H1 (cell line): ENCODE measurements around the gene CD48.

ENCODE experiments used
- CHD2 ChIP-seq: IDR thresholded peaks from 2 replicates; pipeline ENCODE4 v1.6.1; 2012; ENCODE audit warnings: low read length, improper control_type of control experiment
- EZH2 ChIP-seq: fragments of 200-600 bp; sonication (generic); IDR thresholded peaks from 2 replicates; pipeline ENCODE4 v1.7.1; 2012; ENCODE audit warnings: low read depth, mild to moderate bottlenecking, moderate library complexity, low read length, inconsistent platforms; ENCODE audit not compliant: severe bottlenecking
- POLR2A ChIP-seq, 2 experiments: IDR thresholded peaks; 1 replicate in 1 of 2; 2 replicates in 1 of 2; pipeline ENCODE4 v1.6.1; 2011; ENCODE audit warnings: low read depth in 2 of 2, low read length in 2 of 2, mild to moderate bottlenecking in 2 of 2; ENCODE audit errors: control extremely low read depth in 1 of 2
- RBBP5 ChIP-seq: IDR thresholded peaks from 2 replicates; pipeline ENCODE4 v1.7.1; 2012; ENCODE audit warnings: low read depth, mild to moderate bottlenecking, inconsistent platforms, low read length, moderate library complexity, borderline replicate concordance
- SIN3A ChIP-seq, 2 experiments: IDR thresholded peaks in 1 of 2; conservative IDR thresholded peaks in 1 of 2; 2 replicates each; pipeline ENCODE4 v1.6.1; 2011 to 2012; ENCODE audit warnings: low read length in 2 of 2, improper control_type of control experiment in 1 of 2, low read depth in 1 of 2, mild to moderate bottlenecking in 1 of 2
- TAF1 ChIP-seq: IDR thresholded peaks from 2 replicates; pipeline ENCODE4 v1.6.1; 2011; ENCODE audit warnings: mild to moderate bottlenecking, low read depth, low read length
- ZNF274 ChIP-seq: IDR thresholded peaks from 2 replicates; pipeline ENCODE4 v1.7.0; 2012; ENCODE audit warnings: low read length, borderline replicate concordance; ENCODE audit errors: extremely low read depth
- TF ChIP-seq, protein P1 (sequence below), 3 experiments: IDR thresholded peaks; 1 replicate in 2 of 3; 2 replicates in 1 of 3; pipeline versions ENCODE4 v1.5.1 to v1.6.1; 2011; ENCODE audit warnings: low read length in 3 of 3, mild to moderate bottlenecking in 3 of 3, inconsistent platforms in 2 of 3, low read depth in 1 of 3, moderate library complexity in 1 of 3; ENCODE audit not compliant: insufficient read depth in 1 of 3; ENCODE audit errors: control extremely low read depth in 1 of 3
- TF ChIP-seq, protein P2 (sequence below): IDR thresholded peaks from 2 replicates; pipeline ENCODE4 v1.6.1; 2012; ENCODE audit warnings: inconsistent platforms

DNA sequence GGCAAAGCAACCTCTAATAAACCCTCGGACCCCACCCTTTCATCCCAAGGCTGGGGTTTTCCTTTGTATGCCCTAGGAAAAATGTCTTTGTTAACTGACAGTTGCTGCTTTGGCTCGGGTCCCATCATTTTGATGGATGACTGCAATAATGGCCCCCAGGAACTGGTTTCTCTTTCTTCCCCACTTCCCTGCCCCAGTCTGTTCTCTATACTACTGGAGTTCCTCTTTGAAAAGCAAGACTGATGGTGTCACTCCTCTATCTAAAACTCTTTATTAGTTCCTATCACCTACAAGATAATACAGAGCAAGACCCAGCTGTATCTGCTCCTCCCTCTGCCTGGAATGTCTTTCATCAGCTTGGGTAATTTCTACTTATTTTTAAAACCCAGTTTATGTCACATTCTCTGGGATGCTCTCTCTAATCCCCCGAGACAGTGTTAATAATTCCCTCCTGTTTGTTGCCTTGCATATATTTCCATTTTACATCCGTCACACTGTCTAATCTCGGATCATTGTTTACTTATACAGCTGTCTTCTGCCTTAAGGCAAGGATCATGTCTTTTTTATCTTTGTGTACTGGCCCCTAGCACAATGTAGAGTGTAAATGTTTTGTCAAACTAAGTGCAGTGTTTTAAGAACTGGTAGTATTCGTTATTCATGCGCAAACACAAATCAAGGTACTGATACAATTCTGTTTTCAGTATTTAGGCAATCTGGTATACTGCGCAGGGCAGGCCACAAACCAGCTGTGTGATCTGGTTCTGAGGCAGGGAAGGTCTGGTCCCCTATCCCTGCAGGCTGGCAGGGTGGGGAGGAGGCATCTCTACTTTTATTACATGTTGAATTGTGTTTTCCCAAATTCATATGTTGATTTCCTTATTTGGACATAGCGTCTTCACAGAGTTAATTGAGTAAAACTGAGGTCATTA is 80.8 kb downstream of the CD48 start:
- TF ChIP-seq EZH2 (no peak), ZNF274 (no peak), CHD2 (no peak), SIN3A (conservative IDR thresholded peaks at IDR 0.05 in 1 of 2, IDR thresholded peaks at IDR 0.05 in 1 of 2; ENCODE audit: low read depth in 1 of 2, low read length in 2 of 2) (no peak), TAF1 (no peak), POLR2A (IDR thresholded peaks at IDR 0.05; ENCODE audit: control extremely low read depth in 1 of 2, low read depth in 2 of 2, low read length in 2 of 2) (no peak), RBBP5 (no peak)
- TF ChIP-seq, protein P1, sequence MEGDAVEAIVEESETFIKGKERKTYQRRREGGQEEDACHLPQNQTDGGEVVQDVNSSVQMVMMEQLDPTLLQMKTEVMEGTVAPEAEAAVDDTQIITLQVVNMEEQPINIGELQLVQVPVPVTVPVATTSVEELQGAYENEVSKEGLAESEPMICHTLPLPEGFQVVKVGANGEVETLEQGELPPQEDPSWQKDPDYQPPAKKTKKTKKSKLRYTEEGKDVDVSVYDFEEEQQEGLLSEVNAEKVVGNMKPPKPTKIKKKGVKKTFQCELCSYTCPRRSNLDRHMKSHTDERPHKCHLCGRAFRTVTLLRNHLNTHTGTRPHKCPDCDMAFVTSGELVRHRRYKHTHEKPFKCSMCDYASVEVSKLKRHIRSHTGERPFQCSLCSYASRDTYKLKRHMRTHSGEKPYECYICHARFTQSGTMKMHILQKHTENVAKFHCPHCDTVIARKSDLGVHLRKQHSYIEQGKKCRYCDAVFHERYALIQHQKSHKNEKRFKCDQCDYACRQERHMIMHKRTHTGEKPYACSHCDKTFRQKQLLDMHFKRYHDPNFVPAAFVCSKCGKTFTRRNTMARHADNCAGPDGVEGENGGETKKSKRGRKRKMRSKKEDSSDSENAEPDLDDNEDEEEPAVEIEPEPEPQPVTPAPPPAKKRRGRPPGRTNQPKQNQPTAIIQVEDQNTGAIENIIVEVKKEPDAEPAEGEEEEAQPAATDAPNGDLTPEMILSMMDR (IDR thresholded peaks at IDR 0.05; ENCODE audit: control extremely low read depth in 1 of 3, insufficient read depth in 1 of 3, low read depth in 1 of 3, low read length in 3 of 3), result no peak
- TF ChIP-seq, protein P2, sequence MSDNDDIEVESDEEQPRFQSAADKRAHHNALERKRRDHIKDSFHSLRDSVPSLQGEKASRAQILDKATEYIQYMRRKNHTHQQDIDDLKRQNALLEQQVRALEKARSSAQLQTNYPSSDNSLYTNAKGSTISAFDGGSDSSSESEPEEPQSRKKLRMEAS, result no peak
